Neural cell (in vitro differentiated cells): ENCODE results near the gene TFCP2L1. TPM values are rescaled to one million over a fixed set of nuclear protein-coding genes. Genes with fewer than 3 reads are reported as not detected.

ENCODE experiments used
- H2AFZ ChIP-seq: fragments of 200-600, 300-800 bp; sonication (generic), shearing (Covaris generic); 2 replicates; pipeline ENCODE4 v1.6.0; 2014; ENCODE audit warnings: low read depth, mild to moderate bottlenecking, antibody characterized with exemption, low read length, moderate library complexity
- H3F3A ChIP-seq: fragments of 200-600 bp; shearing (Covaris generic); 2 replicates; pipeline ENCODE4 v1.6.1; 2016; ENCODE audit warnings: mild to moderate bottlenecking, moderate library complexity, mixed read lengths, antibody characterized with exemption, low read length; ENCODE audit not compliant: insufficient read depth, poor library complexity, severe bottlenecking
- H3K27ac ChIP-seq: fragments of 200-600, 300-800 bp; sonication (generic), shearing (Covaris generic); 2 replicates; pipeline ENCODE4 v1.5.1; 2014; ENCODE audit warnings: mild to moderate bottlenecking, low read length, moderate library complexity
- H3K27me3 ChIP-seq: fragments of 300-800, 200-600 bp; sonication (generic), shearing (Covaris generic); 2 replicates; pipeline ENCODE4 v1.6.0; 2014; ENCODE audit warnings: mild to moderate bottlenecking, low read depth, low read length, moderate library complexity; ENCODE audit not compliant: insufficient read depth
- H3K36me3 ChIP-seq: fragments of 300-800, 200-600 bp; sonication (generic), shearing (Covaris generic); 2 replicates; pipeline ENCODE4 v1.5.1; 2014; ENCODE audit warnings: mild to moderate bottlenecking, antibody characterized with exemption, low read length, moderate library complexity; ENCODE audit not compliant: insufficient read depth
- H3K4me2 ChIP-seq: fragments of 300-800, 200-600 bp; sonication (generic), shearing (Covaris generic); 2 replicates; pipeline ENCODE4 v1.6.0; 2014; ENCODE audit warnings: mild to moderate bottlenecking, low read length
- H3K4me3 ChIP-seq: fragments of 300-800, 200-600 bp; sonication (generic), shearing (Covaris generic); 2 replicates; pipeline ENCODE4 v1.5.1; 2014; ENCODE audit warnings: mild to moderate bottlenecking, low read length, moderate library complexity
- H3K79me2 ChIP-seq: fragments of 200-600 bp; shearing (Covaris generic); replicated peaks from 2 replicates; pipeline ENCODE4 v1.6.0; 2014; ENCODE audit warnings: mild to moderate bottlenecking, low read length, moderate library complexity; ENCODE audit not compliant: insufficient read depth
- H3K9ac ChIP-seq: fragments of 300-800, 200-600 bp; sonication (generic), shearing (Covaris generic); 2 replicates; pipeline ENCODE4 v1.6.1; 2016; ENCODE audit warnings: mild to moderate bottlenecking, low read length, mixed read lengths
- H3K9me2 ChIP-seq: fragments of 200-600 bp; shearing (Covaris generic); 2 replicates; pipeline ENCODE4 v1.6.1; 2016; ENCODE audit warnings: mild to moderate bottlenecking, low read length, mixed read lengths; ENCODE audit not compliant: insufficient read depth
- H3K9me3 ChIP-seq: fragments of 200-600, 300-800 bp; sonication (generic), shearing (Covaris generic); 2 replicates; pipeline ENCODE4 v1.6.1; 2016; ENCODE audit warnings: mild to moderate bottlenecking, mixed run types, low read length, moderate library complexity, mixed read lengths
- H4K20me1 ChIP-seq: fragments of 200-600 bp; shearing (Covaris generic); 2 replicates; pipeline ENCODE4 v1.6.1; 2016; ENCODE audit warnings: mild to moderate bottlenecking, mixed run types; ENCODE audit not compliant: insufficient read depth
- CTCF ChIP-seq: fragments of 450-650 bp; IDR thresholded peaks from 2 replicates; pipeline ENCODE4 v1.5.1; 2014; ENCODE audit warnings: antibody characterized with exemption, mild to moderate bottlenecking, moderate library complexity; ENCODE audit not compliant: poor library complexity, severe bottlenecking
- EP300 ChIP-seq: fragments of 450-650 bp; conservative IDR thresholded peaks from 2 replicates; pipeline ENCODE4 v1.6.1; 2014; ENCODE audit warnings: antibody characterized with exemption, mild to moderate bottlenecking, moderate library complexity; ENCODE audit not compliant: poor library complexity, severe bottlenecking
- EZH2 ChIP-seq: fragments of 200-600, 300-800 bp; shearing (Covaris generic), sonication (generic); IDR thresholded peaks from 2 replicates; pipeline ENCODE4 v1.6.1; 2014; ENCODE audit warnings: antibody characterized with exemption, low read length, borderline replicate concordance, mild to moderate bottlenecking; ENCODE audit not compliant: insufficient read depth, poor library complexity, severe bottlenecking
- MXI1 ChIP-seq: fragments of 450-650 bp; conservative IDR thresholded peaks from 2 replicates; pipeline ENCODE4 v1.6.1; 2014; ENCODE audit warnings: antibody characterized with exemption, mild to moderate bottlenecking; ENCODE audit not compliant: poor library complexity, severe bottlenecking
- POLR2AphosphoS5 ChIP-seq: IDR thresholded peaks from 2 replicates; pipeline ENCODE4 v1.6.1; 2012
- RAD21 ChIP-seq: fragments of 450-650 bp; conservative IDR thresholded peaks from 2 replicates; pipeline ENCODE4 v1.6.1; 2014; ENCODE audit warnings: antibody characterized with exemption, mild to moderate bottlenecking, moderate library complexity
- REST ChIP-seq: IDR thresholded peaks from 2 replicates; pipeline ENCODE4 v1.6.1; 2012; ENCODE audit warnings: borderline replicate concordance
- SMC3 ChIP-seq: fragments of 450-650 bp; conservative IDR thresholded peaks from 2 replicates; pipeline ENCODE4 v1.6.1; 2014; ENCODE audit warnings: antibody characterized with exemption, mild to moderate bottlenecking, moderate library complexity; ENCODE audit not compliant: poor library complexity
- TAF1 ChIP-seq: IDR thresholded peaks from 2 replicates; pipeline ENCODE4 v1.6.1; 2012; ENCODE audit warnings: low read depth
- polyA plus RNA-seq: library from polyadenylated mRNA; depleted of rRNA; stranded (reverse); fragments of >200 nt; gene quantifications from 2 replicates; pipeline ENCODE4 v1.2.3, GENCODE V29; 2014

TFCP2L1 gene
- polyA plus RNA-seq, 1 donor from 2014 or later: 0.04 TPM

- no peak overlapping the region for H3K27ac ChIP-seq
- H3K4me3 ChIP-seq: no peak overlapping the region
- H3K27me3 ChIP-seq: no peaks in the 10 kb centered on the region
- TF ChIP-seq TAF1 (no peak), POLR2AphosphoS5 (no peak)
- no peaks in the 10 kb centered on the region for H3K79me2 ChIP-seq
- H3K36me3 ChIP-seq: no peaks in the 10 kb centered on the region
- H3K9me2 ChIP-seq: no peaks in the 10 kb centered on the region
- no peaks in the 10 kb centered on the region for H4K20me1 ChIP-seq
- no peaks in the 10 kb centered on the region for H3K9me3 ChIP-seq
- H3K9ac ChIP-seq: no peak overlapping the region
- H3K4me2 ChIP-seq: no peak overlapping the region
- no peak overlapping the region for H2AFZ ChIP-seq
- H3F3A ChIP-seq: no peaks in the 10 kb centered on the region
Measured at GRCh38 chr2:121309323-121309722, 24.3 kb upstream of the TFCP2L1 start.

- Histone ChIP-seq H3K9me2 (no peaks in the 10 kb centered on the region), H2AFZ (no peak overlapping the region), H4K20me1 (no peaks in the 10 kb centered on the region), H3K4me3 (no peak overlapping the region), H3F3A (no peaks in the 10 kb centered on the region), H3K9me3 (no peaks in the 10 kb centered on the region), H3K36me3 (no peaks in the 10 kb centered on the region), H3K4me2 (no peak overlapping the region), H3K27me3 (no peaks in the 10 kb centered on the region), H3K27ac (no peak overlapping the region), H3K9ac (no peak overlapping the region), H3K79me2 (no peaks in the 10 kb centered on the region)
- TF ChIP-seq SMC3: no peak
- TF ChIP-seq RAD21: no peak
- TF ChIP-seq CTCF: no peak
- no peak for TF ChIP-seq REST
- TF ChIP-seq POLR2AphosphoS5: no peak
- TF ChIP-seq MXI1: no peak
- no peak for TF ChIP-seq TAF1
- TF ChIP-seq EZH2: no peak
- TF ChIP-seq EP300: no peak
Measured at GRCh38 chr2:121307048-121307447, 22.0 kb upstream of the TFCP2L1 start.

- Histone ChIP-seq H3K9ac (no peak overlapping the region), H3K27ac (no peak overlapping the region), H3F3A (no peaks in the 10 kb centered on the region), H3K4me3 (no peak overlapping the region), H3K79me2 (no peaks in the 10 kb centered on the region), H3K9me2 (no peaks in the 10 kb centered on the region), H4K20me1 (no peaks in the 10 kb centered on the region), H3K9me3 (no peaks in the 10 kb centered on the region), H3K36me3 (no peaks in the 10 kb centered on the region), H3K4me2 (no peak overlapping the region), H2AFZ (no peak overlapping the region), H3K27me3 (no peaks in the 10 kb centered on the region)
- TF ChIP-seq SMC3: no peak
Measured at GRCh38 chr2:121304941-121305340, 19.9 kb upstream of the TFCP2L1 start.
